HL-60/S4 treated with phorbol 12-myristate 13-acetate at 8.2 ng/mL for 4 days and 3 days (cell line): Measurements from ENCODE around the gene NXPH3.

ENCODE experiments used
- in situ Hi-C: fragments of 300-500 bp; cut with MboI; formaldehyde crosslinking; loops from 2 replicates; pipeline ENCODE4 v1.15.0; 2022; ENCODE audit warnings: low sequenced_read_pairs

NXPH3 gene

GRCh38 chr17:49574323-49574781 is 1.3 kb upstream of the NXPH3 start:
- in situ Hi-C loops: loop anchor here (5.0 to 10.0 kb wide), 3 partner anchors 123 to 440 kb away; no protein-coding TSS in a partner anchor

GRCh38 chr17:49574945-49575678 is 559 bp upstream of the NXPH3 start:
- in situ Hi-C loops: loop anchor here (5.0 to 10.0 kb wide), 3 partner anchors 122 to 440 kb away; no protein-coding TSS in a partner anchor

- in situ Hi-C loops: loop anchor here (10.0 kb wide), 2 partner anchors 278 to 438 kb away; no protein-coding TSS in a partner anchor
Observed at GRCh38 chr17:49576088-49576916, 631 bp downstream of the NXPH3 start.

- in situ Hi-C loops: loop anchor here (10.0 kb wide), 2 partner anchors 278 to 438 kb away; no protein-coding TSS in a partner anchor
Observed at GRCh38 chr17:49576917-49577649, 1.4 kb downstream of the NXPH3 start.

- in situ Hi-C loops: loop anchor here (10.0 kb wide), 2 partner anchors 277 to 437 kb away; no protein-coding TSS in a partner anchor
Observed at GRCh38 chr17:49577650-49577934, 1.9 kb downstream of the NXPH3 start.

- in situ Hi-C loops: loop anchor here (10.0 kb wide), 2 partner anchors 277 to 437 kb away; no protein-coding TSS in a partner anchor
Observed at GRCh38 chr17:49577963-49578362, 2.3 kb downstream of the NXPH3 start.

GRCh38 chr17:49578414-49578813 is 2.7 kb downstream of the NXPH3 start:
- in situ Hi-C loops: loop anchor here (10.0 kb wide), 2 partner anchors 276 to 436 kb away; no protein-coding TSS in a partner anchor

GRCh38 chr17:49578952-49579500 is 3.4 kb downstream of the NXPH3 start:
- in situ Hi-C loops: loop anchor here (10.0 kb wide), 2 partner anchors 276 to 436 kb away; no protein-coding TSS in a partner anchor

GRCh38 chr17:49579522-49579921 is 3.9 kb downstream of the NXPH3 start:
- in situ Hi-C loops: loop anchor here (10.0 kb wide), 2 partner anchors 275 to 435 kb away; no protein-coding TSS in a partner anchor

GRCh38 chr17:49580055-49580721 is 4.5 kb downstream of the NXPH3 start:
- in situ Hi-C loops: no loop called here

GRCh38 chr17:49580981-49581647 is 5.4 kb downstream of the NXPH3 start:
- in situ Hi-C loops: no loop called here

GRCh38 chr17:49581648-49581998 is 6.0 kb downstream of the NXPH3 start:
- in situ Hi-C loops: no loop called here

- in situ Hi-C loops: no loop called here
Observed at GRCh38 chr17:49582055-49582722, 6.5 kb downstream of the NXPH3 start.

GRCh38 chr17:49582789-49583188 is 7.1 kb downstream of the NXPH3 start:
- in situ Hi-C loops: no loop called here

GRCh38 chr17:49583226-49583625 is 7.6 kb downstream of the NXPH3 start:
- in situ Hi-C loops: no loop called here

GRCh38 chr17:49583889-49584288 is 8.2 kb downstream of the NXPH3 start:
- in situ Hi-C loops: no loop called here

- in situ Hi-C loops: no loop called here
Observed at GRCh38 chr17:49585422-49586027, 9.9 kb downstream of the NXPH3 start.

GRCh38 chr17:49587366-49588073 is 11.8 kb downstream of the NXPH3 start:
- in situ Hi-C loops: no loop called here
